ENCODE measurements around the gene CDH23.

Gene CDH23

GRCh38 chr10:71616817-71617654, 220.3 kb downstream of the CDH23 start:
- H3K27ac ChIP-seq, result no peak overlapping the region
- H3K4me3 ChIP-seq (ENCODE audit: low read depth in 1 of 2, low read length in 1 of 2), result no peak overlapping the region
- no peaks in the 10 kb centered on the region for H3K9me3 ChIP-seq
- TF ChIP-seq CTCF (IDR thresholded peaks at IDR 0.05), result no peak
- no peaks in the 10 kb centered on the region for H3K36me3 ChIP-seq
- no peaks in the 10 kb centered on the region for H3K27me3 ChIP-seq
- H3K4me1 ChIP-seq (ENCODE audit: control insufficient read depth in 1 of 2, insufficient read depth in 1 of 2, low read depth in 1 of 2, low read length in 1 of 2), result peaks cover 3 to 11% of the 10 kb centered on the region in 2 experiments

GRCh38 chr10:71618176-71618575, 221.5 kb downstream of the CDH23 start:
- H3K4me3 ChIP-seq (ENCODE audit: low read depth in 1 of 2, low read length in 1 of 2), result no peak overlapping the region
- no peak for TF ChIP-seq CTCF (IDR thresholded peaks at IDR 0.05)
- no peaks in the 10 kb centered on the region for H3K9me3 ChIP-seq
- no peaks in the 10 kb centered on the region for H3K36me3 ChIP-seq
- H3K27me3 ChIP-seq, result no peaks in the 10 kb centered on the region
- H3K4me1 ChIP-seq (ENCODE audit: control insufficient read depth in 1 of 2, insufficient read depth in 1 of 2, low read depth in 1 of 2, low read length in 1 of 2), result peaks cover 3 to 10% of the 10 kb centered on the region in 2 experiments
- H3K27ac ChIP-seq, result no peak overlapping the region

- no peak for TF ChIP-seq CTCF (IDR thresholded peaks at IDR 0.05)
- no peak overlapping the region for H3K4me3 ChIP-seq (ENCODE audit: low read depth in 1 of 2, low read length in 1 of 2)
- no peaks in the 10 kb centered on the region for H3K27me3 ChIP-seq
- no peaks in the 10 kb centered on the region for H3K36me3 ChIP-seq
- no peaks in the 10 kb centered on the region for H3K9me3 ChIP-seq
- no peak overlapping the region for H3K27ac ChIP-seq
- peaks cover 0 to 6% of the 10 kb centered on the region in 2 experiments for H3K4me1 ChIP-seq (ENCODE audit: control insufficient read depth in 1 of 2, insufficient read depth in 1 of 2, low read depth in 1 of 2, low read length in 1 of 2)
These were observed 221.9 kb downstream of the CDH23 start for GRCh38 chr10:71618598-71618997.

GRCh38 chr10:71620642-71621041, 223.9 kb downstream of the CDH23 start:
- no peak for TF ChIP-seq CTCF (IDR thresholded peaks at IDR 0.05)
- no peaks in the 10 kb centered on the region for H3K27me3 ChIP-seq

GRCh38 chr10:71621231-71622153, 224.8 kb downstream of the CDH23 start:
- Histone ChIP-seq H3K9me3 (no peaks in the 10 kb centered on the region), H3K4me1 (ENCODE audit: control insufficient read depth in 1 of 2, insufficient read depth in 1 of 2, low read depth in 1 of 2, low read length in 1 of 2) (peaks cover 0 to 5% of the 10 kb centered on the region in 2 experiments), H3K27me3 (no peaks in the 10 kb centered on the region), H3K36me3 (no peaks in the 10 kb centered on the region), H3K27ac (no peak overlapping the region), H3K4me3 (ENCODE audit: low read depth in 1 of 2, low read length in 1 of 2) (no peak overlapping the region)
- no peak for TF ChIP-seq CTCF (IDR thresholded peaks at IDR 0.05)

More at GRCh38 chr10:71620642-71621041, 223.9 kb downstream of the CDH23 start:
- Histone ChIP-seq H3K4me3 (ENCODE audit: low read depth in 1 of 2, low read length in 1 of 2) (no peak overlapping the region), H3K36me3 (no peaks in the 10 kb centered on the region), H3K9me3 (no peaks in the 10 kb centered on the region), H3K27ac (no peak overlapping the region), H3K4me1 (ENCODE audit: control insufficient read depth in 1 of 2, insufficient read depth in 1 of 2, low read depth in 1 of 2, low read length in 1 of 2) (peaks cover 0 to 5% of the 10 kb centered on the region in 2 experiments)

Measured in neutrophil (primary cell).